ENCODE measurements around the gene MAN2B1. TPM values are rescaled to one million over a fixed set of nuclear protein-coding genes. Genes with fewer than 3 reads are reported as not detected.

The MAN2B1 gene
- total and polyA plus RNA-seq, 2 of the 13 experiments (the other 11 are each of a cell fraction or from before 2014, with no cell fraction given), result 23.6 to 23.8 TPM

DNA sequence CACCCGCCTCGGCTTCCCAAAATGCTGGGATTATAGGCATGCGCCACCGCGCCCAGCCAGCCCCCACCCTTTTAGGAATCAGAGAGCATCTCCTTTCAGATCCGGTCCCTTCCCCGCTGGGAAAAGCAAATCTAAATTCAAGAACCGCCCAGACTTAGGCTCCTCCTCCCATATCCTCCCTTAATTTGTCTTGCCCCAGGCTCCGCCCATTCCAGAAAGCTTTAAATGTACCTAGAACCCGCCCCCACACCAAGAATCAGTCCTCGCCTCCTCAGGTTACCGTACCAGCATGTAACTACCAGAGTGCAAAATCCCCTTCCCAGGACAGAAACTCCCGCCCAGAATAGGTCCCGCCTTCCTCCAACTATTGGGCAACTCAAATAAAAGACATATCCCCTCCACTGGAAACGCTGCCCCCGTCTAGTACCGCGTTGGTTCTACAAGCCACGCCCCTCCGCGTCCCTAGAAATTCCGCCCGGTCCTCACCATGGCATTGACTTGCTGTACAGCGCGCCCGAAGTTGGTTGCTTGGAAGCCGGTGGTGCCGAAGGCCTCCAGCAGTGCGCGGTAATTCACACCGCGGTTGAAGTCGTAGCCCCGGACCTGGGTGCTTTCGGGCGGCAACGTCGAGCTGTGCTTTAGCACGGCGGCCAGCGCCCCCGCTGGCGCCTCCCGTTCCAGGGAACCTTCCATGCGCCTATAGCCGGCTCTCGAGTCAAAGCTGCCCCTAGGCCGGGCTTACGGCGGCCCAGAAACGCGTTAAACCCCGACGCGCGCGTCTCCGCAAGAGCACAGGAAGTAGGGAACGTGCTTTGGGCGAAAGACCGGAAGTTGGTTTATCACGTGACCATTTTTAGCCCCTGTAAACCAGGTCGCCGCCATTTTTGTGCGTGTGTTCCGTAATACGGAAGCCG is 14.8 kb upstream of the MAN2B1 start, which contains the start of gene DHPS (continued):
- TF ChIP-seq HNF1A (IDR thresholded peaks at IDR 0.05; ENCODE audit: low read depth) (no peak), HNF1A (CRISPR knock-in tag; IDR thresholded peaks at IDR 0.05; ENCODE audit: borderline replicate concordance) (no peak; the same call in 1 of the 2 replicates), ZNF780A (CRISPR knock-in tag; IDR thresholded peaks at IDR 0.05) (no peak), ZNF749 (CRISPR knock-in tag; IDR thresholded peaks at IDR 0.05; ENCODE audit: borderline replicate concordance) (no peak), TEAD2 (CRISPR knock-in tag; IDR thresholded peaks at IDR 0.05) (0 out of 2 replicates have a peak, but pooled peaks have one; percentile 22), GABPB1 (CRISPR knock-in tag; IDR thresholded peaks at IDR 0.05) (peak; percentile 95), KLF15 (CRISPR knock-in tag; IDR thresholded peaks at IDR 0.05; ENCODE audit: borderline replicate concordance) (0 out of 2 replicates have a peak, but pooled peaks have one; percentile 29), ZNF296 (CRISPR knock-in tag; conservative IDR thresholded peaks at IDR 0.05) (0 out of 2 replicates have a peak, but pooled peaks have one; percentile 74), ZNF766 (CRISPR knock-in tag; IDR thresholded peaks at IDR 0.05; ENCODE audit: borderline replicate concordance) (no peak), ZNF276 (CRISPR knock-in tag; IDR thresholded peaks at IDR 0.05; ENCODE audit: low read depth) (no peak), POGZ (CRISPR knock-in tag; IDR thresholded peaks at IDR 0.05) (peak; percentile 42)
- TF ChIP-seq, protein P1, sequence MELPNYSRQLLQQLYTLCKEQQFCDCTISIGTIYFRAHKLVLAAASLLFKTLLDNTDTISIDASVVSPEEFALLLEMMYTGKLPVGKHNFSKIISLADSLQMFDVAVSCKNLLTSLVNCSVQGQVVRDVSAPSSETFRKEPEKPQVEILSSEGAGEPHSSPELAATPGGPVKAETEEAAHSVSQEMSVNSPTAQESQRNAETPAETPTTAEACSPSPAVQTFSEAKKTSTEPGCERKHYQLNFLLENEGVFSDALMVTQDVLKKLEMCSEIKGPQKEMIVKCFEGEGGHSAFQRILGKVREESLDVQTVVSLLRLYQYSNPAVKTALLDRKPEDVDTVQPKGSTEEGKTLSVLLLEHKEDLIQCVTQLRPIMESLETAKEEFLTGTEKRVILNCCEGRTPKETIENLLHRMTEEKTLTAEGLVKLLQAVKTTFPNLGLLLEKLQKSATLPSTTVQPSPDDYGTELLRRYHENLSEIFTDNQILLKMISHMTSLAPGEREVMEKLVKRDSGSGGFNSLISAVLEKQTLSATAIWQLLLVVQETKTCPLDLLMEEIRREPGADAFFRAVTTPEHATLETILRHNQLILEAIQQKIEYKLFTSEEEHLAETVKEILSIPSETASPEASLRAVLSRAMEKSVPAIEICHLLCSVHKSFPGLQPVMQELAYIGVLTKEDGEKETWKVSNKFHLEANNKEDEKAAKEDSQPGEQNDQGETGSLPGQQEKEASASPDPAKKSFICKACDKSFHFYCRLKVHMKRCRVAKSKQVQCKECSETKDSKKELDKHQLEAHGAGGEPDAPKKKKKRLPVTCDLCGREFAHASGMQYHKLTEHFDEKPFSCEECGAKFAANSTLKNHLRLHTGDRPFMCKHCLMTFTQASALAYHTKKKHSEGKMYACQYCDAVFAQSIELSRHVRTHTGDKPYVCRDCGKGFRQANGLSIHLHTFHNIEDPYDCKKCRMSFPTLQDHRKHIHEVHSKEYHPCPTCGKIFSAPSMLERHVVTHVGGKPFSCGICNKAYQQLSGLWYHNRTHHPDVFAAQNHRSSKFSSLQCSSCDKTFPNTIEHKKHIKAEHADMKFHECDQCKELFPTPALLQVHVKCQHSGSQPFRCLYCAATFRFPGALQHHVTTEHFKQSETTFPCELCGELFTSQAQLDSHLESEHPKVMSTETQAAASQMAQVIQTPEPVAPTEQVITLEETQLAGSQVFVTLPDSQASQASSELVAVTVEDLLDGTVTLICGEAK (IDR thresholded peaks at IDR 0.05), result peak; percentile 68
- TF ChIP-seq, protein P1 (CRISPR knock-in tag; IDR thresholded peaks at IDR 0.05), result peak; percentile 75; the same call in 1 of the 2 replicates

All from HepG2 (cell line).